Rectal smooth muscle tissue (tissue), 1 donor: ENCODE measurements around the gene VPS36.
"Not testable (repeated sequence)": the region's sequence is repeated elsewhere in the genome, so short reads cannot be mapped to it uniquely, and the experiment has no call there.

ENCODE experiments used
- H3K27ac ChIP-seq: one replicate; pipeline ENCODE4 v1.7.0; 2013; ENCODE audit warnings: low read depth, low read length, inconsistent platforms
- H3K27me3 ChIP-seq: one replicate; pipeline ENCODE4 v1.7.0; 2013; ENCODE audit warnings: low read length; ENCODE audit not compliant: control insufficient read depth, insufficient read depth
- H3K36me3 ChIP-seq: one replicate; pipeline ENCODE4 v1.7.0; 2013; ENCODE audit warnings: low read length; ENCODE audit not compliant: control insufficient read depth, insufficient read depth
- H3K4me1 ChIP-seq: one replicate; pipeline ENCODE4 v1.7.0; 2013; ENCODE audit warnings: low read length; ENCODE audit not compliant: control insufficient read depth, insufficient read depth
- H3K4me3 ChIP-seq: one replicate; pipeline ENCODE4 v1.7.0; 2013; ENCODE audit warnings: low read length
- H3K9ac ChIP-seq: one replicate; pipeline ENCODE4 v1.7.0; 2013; ENCODE audit warnings: low read length

Gene VPS36

GRCh38 chr13:52394586-52394985 is 55.8 kb downstream of the VPS36 start:
- no peak overlapping the region for H3K4me3 ChIP-seq
- no peaks in the 10 kb centered on the region for H3K36me3 ChIP-seq
- H3K9ac ChIP-seq, result no peak overlapping the region
- H3K27ac ChIP-seq, result no peak overlapping the region
- H3K4me1 ChIP-seq, result no peaks in the 10 kb centered on the region
- H3K27me3 ChIP-seq, result no peaks in the 10 kb centered on the region

DNA sequence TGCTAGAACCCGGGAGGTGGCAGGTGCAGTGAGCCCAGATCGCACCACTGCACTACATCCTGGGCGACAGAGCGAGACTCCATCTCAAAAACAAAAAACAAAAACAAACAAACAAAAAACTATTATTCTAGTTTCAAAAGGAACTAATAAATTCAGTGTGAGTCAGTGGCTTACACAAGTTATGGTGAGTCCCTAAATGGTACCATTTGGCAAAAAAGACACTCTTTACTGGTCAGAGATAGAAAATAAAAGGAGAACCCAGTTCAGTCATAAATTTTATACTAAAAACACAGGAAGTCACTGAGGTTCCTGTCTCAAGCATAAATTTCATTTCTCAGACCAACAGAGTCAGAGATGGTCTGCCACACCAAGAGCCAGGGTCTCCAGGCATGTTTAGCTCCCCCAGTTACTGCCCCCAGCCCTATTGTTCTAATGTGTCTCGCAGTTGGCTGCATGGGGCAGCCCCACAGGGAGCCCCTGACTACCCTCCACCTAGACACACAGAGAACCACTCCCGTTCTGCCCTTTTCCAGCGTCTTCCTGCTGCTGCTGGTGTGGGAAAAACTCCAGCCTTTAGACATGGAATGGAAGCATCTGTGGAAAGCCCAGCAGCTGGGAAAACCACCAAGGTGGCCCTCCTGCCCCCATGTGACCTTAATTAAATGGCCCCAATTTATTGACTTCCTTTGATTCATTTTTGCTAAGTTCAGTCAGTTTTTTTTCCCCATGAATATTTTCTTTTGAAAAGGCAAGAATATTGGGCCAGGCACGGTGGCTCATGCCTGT is 56.7 kb downstream of the VPS36 start:
- H3K36me3 ChIP-seq, result no peaks in the 10 kb centered on the region
- H3K27me3 ChIP-seq, result no peaks in the 10 kb centered on the region
- no peaks in the 10 kb centered on the region for H3K4me1 ChIP-seq
- no peak overlapping the region for H3K27ac ChIP-seq
- no peak overlapping the region for H3K9ac ChIP-seq
- no peak overlapping the region for H3K4me3 ChIP-seq

DNA sequence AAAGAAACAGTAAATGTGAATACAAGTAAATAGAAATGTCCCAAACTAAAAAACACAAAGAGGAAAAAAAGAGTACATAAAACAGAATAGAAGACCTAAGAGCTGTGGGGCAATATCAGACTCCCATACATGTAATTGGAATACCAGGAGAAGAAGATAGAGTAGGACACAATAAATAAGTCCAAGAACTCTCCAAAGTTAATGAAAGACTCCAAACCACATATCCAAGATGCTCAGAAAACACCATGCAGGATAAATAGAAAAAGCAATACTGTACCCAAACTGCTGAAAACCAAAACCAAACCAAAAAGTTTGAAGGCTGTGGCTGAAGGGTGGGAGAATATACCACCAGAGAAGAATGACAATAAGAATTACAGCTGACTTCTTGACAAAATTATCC is 62.7 kb downstream of the VPS36 start:
- no peak overlapping the region for H3K4me3 ChIP-seq

DNA sequence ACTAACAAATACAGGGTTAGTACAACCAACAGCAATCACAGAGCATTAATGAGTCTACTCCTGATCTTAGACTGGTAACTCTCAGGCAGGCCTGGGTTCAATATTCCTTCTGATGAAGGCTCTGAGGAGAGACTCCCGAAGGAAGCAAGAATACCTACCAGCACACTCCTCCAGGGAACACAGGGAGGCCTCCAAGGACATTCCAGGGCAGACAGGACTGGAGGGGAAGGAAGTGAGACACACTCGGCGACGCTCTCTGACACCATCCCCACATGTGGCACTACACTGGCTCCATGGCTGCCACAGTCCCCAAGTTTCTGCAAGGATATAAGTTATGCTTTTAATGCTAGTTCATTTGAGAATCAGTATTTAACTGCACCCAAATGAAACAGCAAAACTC is 64.6 kb downstream of the VPS36 start:
- Histone ChIP-seq H3K4me3 (no peak overlapping the region), H3K27ac (no peak overlapping the region), H3K4me1 (no peaks in the 10 kb centered on the region), H3K27me3 (no peaks in the 10 kb centered on the region), H3K9ac (no peak overlapping the region), H3K36me3 (no peaks in the 10 kb centered on the region)

More for the DNA sequence above, 62.7 kb downstream of the VPS36 start:
- no peaks in the 10 kb centered on the region for H3K27me3 ChIP-seq
- no peaks in the 10 kb centered on the region for H3K4me1 ChIP-seq
- no peak overlapping the region for H3K9ac ChIP-seq
- H3K27ac ChIP-seq, result no peak overlapping the region
- no peaks in the 10 kb centered on the region for H3K36me3 ChIP-seq

DNA sequence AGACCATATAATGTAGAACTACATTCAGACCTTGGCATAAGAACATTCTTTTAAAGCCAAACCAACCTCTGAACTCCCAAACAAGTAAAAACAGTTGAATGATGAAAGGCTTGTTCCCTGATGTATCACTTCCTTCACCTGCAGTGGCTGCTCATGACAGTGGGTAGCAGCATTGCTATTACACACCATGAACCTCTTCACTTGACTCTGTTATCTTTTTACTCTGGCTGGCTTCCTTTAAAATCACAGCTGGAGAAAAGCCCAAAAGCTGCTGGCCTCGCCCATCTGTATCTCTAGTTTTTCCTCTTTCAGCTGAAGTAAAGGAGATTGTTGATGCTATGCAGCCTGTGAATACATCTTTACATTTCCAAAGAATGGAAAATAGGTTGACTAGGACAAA is 67.1 kb downstream of the VPS36 start:
- H3K27ac ChIP-seq, result no peak overlapping the region
- H3K9ac ChIP-seq, result no peak overlapping the region
- no peaks in the 10 kb centered on the region for H3K36me3 ChIP-seq
- H3K4me3 ChIP-seq, result no peak overlapping the region
- no peaks in the 10 kb centered on the region for H3K4me1 ChIP-seq
- no peaks in the 10 kb centered on the region for H3K27me3 ChIP-seq

DNA sequence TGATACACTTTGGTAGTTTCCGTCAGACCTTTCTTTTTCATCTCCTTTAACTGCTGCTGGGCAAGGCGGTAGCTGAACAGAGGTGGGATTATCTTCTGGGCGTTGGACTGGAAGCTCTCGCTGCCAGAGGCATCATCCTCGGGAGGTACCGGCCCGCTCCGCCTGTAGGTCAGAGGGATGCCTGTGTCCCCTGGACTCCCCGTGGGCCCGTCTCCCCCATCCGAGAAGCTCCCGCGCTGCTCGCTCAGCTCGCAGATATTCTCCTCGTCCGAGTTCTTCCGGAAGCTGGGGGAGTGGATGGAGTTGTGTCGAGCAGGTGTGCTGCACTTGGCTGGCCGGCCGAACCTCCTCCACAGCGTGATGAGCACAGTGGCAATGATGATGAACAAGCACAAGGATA is 72.1 kb downstream of the VPS36 start:
- no peaks in the 10 kb centered on the region for H3K4me1 ChIP-seq
- H3K4me3 ChIP-seq, result no peak overlapping the region
- H3K36me3 ChIP-seq, result no peaks in the 10 kb centered on the region
- no peaks in the 10 kb centered on the region for H3K27me3 ChIP-seq
- H3K27ac ChIP-seq, result no peak overlapping the region
- H3K9ac ChIP-seq, result no peak overlapping the region

DNA sequence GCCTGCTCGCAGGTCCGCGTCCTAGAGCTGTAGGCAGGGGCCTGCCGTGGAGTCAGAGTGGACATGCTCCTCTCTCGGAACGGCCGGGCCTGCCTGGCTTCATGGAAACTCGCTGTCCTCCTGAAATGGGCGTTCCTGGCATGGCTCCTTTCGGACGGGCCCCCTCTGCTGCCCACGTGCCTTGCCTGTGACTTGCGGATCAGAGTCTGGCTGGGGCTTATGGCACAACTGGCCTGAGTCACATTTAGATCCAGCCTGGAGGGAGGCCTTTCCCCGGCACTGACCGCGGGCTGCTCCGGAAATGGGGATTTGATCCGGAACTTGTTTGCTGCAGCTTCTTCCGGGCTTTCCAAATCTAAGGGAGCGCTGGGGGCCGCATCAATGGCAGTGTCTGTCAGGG is 72.5 kb downstream of the VPS36 start:
- Histone ChIP-seq H3K27me3 (no peaks in the 10 kb centered on the region), H3K36me3 (no peaks in the 10 kb centered on the region), H3K9ac (no peak overlapping the region), H3K4me1 (no peaks in the 10 kb centered on the region), H3K4me3 (no peak overlapping the region), H3K27ac (no peak overlapping the region)

- Histone ChIP-seq H3K9ac (no peak overlapping the region), H3K27ac (no peak overlapping the region), H3K4me1 (no peaks in the 10 kb centered on the region), H3K27me3 (no peaks in the 10 kb centered on the region), H3K4me3 (no peak overlapping the region), H3K36me3 (no peaks in the 10 kb centered on the region)
Observed at GRCh38 chr13:52374873-52375411, 75.5 kb downstream of the VPS36 start.

DNA sequence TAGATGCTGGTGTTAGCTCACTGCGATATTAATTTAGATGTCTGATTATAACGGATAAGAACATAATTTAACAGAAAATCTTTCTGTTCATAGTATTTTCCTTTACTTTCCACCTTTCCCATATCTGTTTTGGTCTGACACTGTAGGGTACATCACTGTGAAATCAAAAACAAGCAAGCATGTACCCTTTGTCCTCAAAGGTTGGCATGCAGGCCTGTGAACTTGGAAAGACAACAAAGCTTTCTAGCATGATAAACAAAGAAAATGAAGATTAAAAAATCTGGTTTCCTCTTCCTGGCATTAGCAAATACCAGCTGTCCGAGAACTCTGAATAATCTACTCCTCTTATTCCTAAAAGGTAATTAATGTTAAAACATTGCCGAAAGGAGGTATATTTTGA is 76.0 kb downstream of the VPS36 start:
- Histone ChIP-seq H3K9ac (no peak overlapping the region), H3K4me1 (no peaks in the 10 kb centered on the region), H3K27ac (no peak overlapping the region), H3K4me3 (no peak overlapping the region), H3K36me3 (no peaks in the 10 kb centered on the region), H3K27me3 (no peaks in the 10 kb centered on the region)

DNA sequence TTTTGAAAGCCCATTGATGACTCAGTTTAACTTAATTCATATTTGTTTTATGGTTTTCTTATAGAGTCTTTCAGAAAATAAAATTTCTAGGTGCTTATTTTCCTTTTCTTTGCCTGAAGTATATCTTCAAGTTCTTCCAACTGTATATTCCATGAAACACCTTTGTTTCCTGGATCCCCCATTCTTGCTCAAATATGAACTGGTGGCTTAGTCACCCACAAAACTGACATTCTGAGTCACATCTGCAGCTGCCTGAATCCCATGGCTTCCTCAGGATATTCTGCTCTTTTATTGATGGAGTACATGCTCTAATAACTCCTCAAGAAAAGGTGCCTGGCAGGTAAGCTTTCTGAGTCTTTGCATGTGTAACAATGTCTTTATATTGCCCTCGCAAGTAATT is 77.2 kb downstream of the VPS36 start:
- H3K4me3 ChIP-seq, H3K9ac ChIP-seq, H3K27ac ChIP-seq, H3K36me3 ChIP-seq, H3K27me3 ChIP-seq, H3K4me1 ChIP-seq: not testable (repeated sequence)

DNA sequence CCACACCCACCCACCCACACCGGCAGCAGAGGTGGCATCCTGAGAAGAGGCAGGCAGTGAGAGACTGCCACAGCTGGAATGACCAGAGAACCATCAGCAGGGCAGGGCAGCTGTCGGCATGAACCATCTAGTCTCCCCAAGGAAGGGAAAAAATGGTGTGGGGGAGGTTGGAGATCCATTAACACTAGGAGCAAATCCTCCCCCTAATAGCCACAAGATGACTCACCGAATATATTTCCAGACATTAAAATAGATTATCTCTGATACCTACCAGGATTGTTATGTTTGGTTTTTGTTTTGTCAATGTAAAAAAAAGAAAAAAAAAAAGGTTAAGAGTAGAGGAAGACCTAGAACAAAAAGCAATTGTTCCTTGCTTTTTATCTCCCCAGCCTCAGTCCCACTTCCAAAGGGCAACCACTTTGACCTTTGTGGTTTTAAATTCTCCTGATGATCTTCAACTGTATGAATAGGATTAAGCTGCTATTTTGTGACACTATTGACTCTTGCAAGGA is 78.6 kb downstream of the VPS36 start:
- no peak overlapping the region for H3K27ac ChIP-seq
- H3K27me3 ChIP-seq, result no peaks in the 10 kb centered on the region
- H3K36me3 ChIP-seq, result no peaks in the 10 kb centered on the region
- H3K4me1 ChIP-seq, result no peaks in the 10 kb centered on the region
- no peak overlapping the region for H3K9ac ChIP-seq
- no peak overlapping the region for H3K4me3 ChIP-seq

- Histone ChIP-seq H3K36me3 (no peaks in the 10 kb centered on the region), H3K27me3 (no peaks in the 10 kb centered on the region), H3K9ac (no peak overlapping the region), H3K4me3 (no peak overlapping the region), H3K27ac (no peak overlapping the region), H3K4me1 (no peaks in the 10 kb centered on the region)
Observed at GRCh38 chr13:52366291-52366690, 84.1 kb downstream of the VPS36 start.
